Endothelial cell of umbilical vein (primary cell): ENCODE results near the gene ARMC3. TPM values are rescaled to one million over a fixed set of nuclear protein-coding genes. Genes with fewer than 3 reads are reported as not detected.

Source experiments
- BruUV-seq: library from RNA; stranded (reverse); fragments of 400-500 nt; replicated peaks from 2 replicates; lab custom pipeline; 2021; lab: Mats Ljungman, UMichigan
- CTCF ChIA-PET: fragments of 300-600, 350-600 bp; sonication (Branson Sonifier 250); formaldehyde crosslinking; loops from one replicate; lab custom pipeline; 2021; ENCODE audit warnings: antibody characterized with exemption, inconsistent platforms; lab: Charles Lee
- POLR2A ChIA-PET: fragments of 300-600, 350-600 bp; sonication (Branson Sonifier 250); formaldehyde crosslinking; loops from one replicate; lab custom pipeline; 2021; ENCODE audit warnings: antibody characterized with exemption, inconsistent platforms; lab: Charles Lee
- DNase-seq: peaks from one replicate; pipeline ENCODE4 v3.0.0-alpha.2; 2011; ENCODE audit warnings: low read depth, low spot score
- FAIRE-seq: peaks from 2 replicates; lab custom pipeline; 2011; peaks lifted over from hg19 to GRCh38; lab: Jason Lieb, UNC
- H2AFZ ChIP-seq: 2 replicates; pipeline ENCODE4 v1.6.0; 2012; ENCODE audit warnings: low read depth, low read length, control low read depth, inconsistent platforms
- H3K27ac ChIP-seq: 2 replicates; pipeline ENCODE4 v1.5.1; 2011; ENCODE audit warnings: low read depth, mild to moderate bottlenecking, control low read depth, low read length, moderate library complexity; ENCODE audit not compliant: insufficient read depth
- H3K27me3 ChIP-seq, 2 experiments: 2 replicates each; pipeline versions ENCODE4 v1.6.0 to v1.6.1; 2011; ENCODE audit warnings: low read length in 2 of 2, mixed read lengths in 1 of 2; ENCODE audit not compliant: control insufficient read depth in 2 of 2, insufficient read depth in 2 of 2
- H3K36me3 ChIP-seq, 2 experiments: 2 replicates in 1 of 2; 3 replicates in 1 of 2; pipeline ENCODE4 v1.5.1; 2011; ENCODE audit warnings: low read length in 2 of 2, mild to moderate bottlenecking in 1 of 2, moderate library complexity in 1 of 2; ENCODE audit not compliant: control insufficient read depth in 2 of 2, insufficient read depth in 2 of 2; ENCODE audit errors: extremely low read depth in 1 of 2
- H3K4me1 ChIP-seq: 3 replicates; pipeline ENCODE4 v1.5.1; 2011; ENCODE audit warnings: mild to moderate bottlenecking, low read length; ENCODE audit not compliant: control insufficient read depth, insufficient read depth; ENCODE audit errors: extremely low read depth
- H3K4me2 ChIP-seq: 2 replicates; pipeline ENCODE4 v1.6.1; 2011; ENCODE audit warnings: low read length, control low read depth, mixed read lengths; ENCODE audit not compliant: insufficient read depth
- H3K4me3 ChIP-seq, 3 experiments: fragments of 200-600 bp in 1 of 3; sonication (generic), shearing (Covaris generic) in 1 of 3; replicated peaks in 1 of 3; 2 replicates each; pipeline ENCODE4 v1.5.1; 2011 to 2016; ENCODE audit warnings: control low read depth in 3 of 3, low read length in 3 of 3, mild to moderate bottlenecking in 2 of 3, inconsistent platforms in 1 of 3, low read depth in 1 of 3, moderate library complexity in 1 of 3; ENCODE audit not compliant: insufficient read depth in 1 of 3
- H3K79me2 ChIP-seq: 2 replicates; pipeline ENCODE4 v1.6.0; 2012; ENCODE audit warnings: low read length, inconsistent platforms; ENCODE audit not compliant: control insufficient read depth, insufficient read depth
- H3K9ac ChIP-seq: replicated peaks from 2 replicates; pipeline ENCODE3; 2011; ENCODE audit warnings: low read length, control low read depth; ENCODE audit not compliant: insufficient read depth; ENCODE audit errors: extremely low read depth
- H3K9me1 ChIP-seq: replicated peaks from 3 replicates; pipeline ENCODE4 v1.6.0; 2011; ENCODE audit warnings: mild to moderate bottlenecking, low read length; ENCODE audit not compliant: control insufficient read depth, insufficient read depth; ENCODE audit errors: extremely low read depth
- H3K9me3 ChIP-seq: replicated peaks from 2 replicates; pipeline ENCODE4 v1.5.1; 2012; ENCODE audit warnings: low read length, inconsistent platforms; ENCODE audit not compliant: control insufficient read depth, insufficient read depth
- H4K20me1 ChIP-seq: replicated peaks from 2 replicates; pipeline ENCODE3; 2011; ENCODE audit warnings: mild to moderate bottlenecking, low read length; ENCODE audit not compliant: control insufficient read depth, insufficient read depth; ENCODE audit errors: extremely low read depth
- CTCF ChIP-seq, 2 donors: IDR thresholded peaks; 1 replicate in 1 of 2; 2 replicates in 1 of 2; pipeline ENCODE4 v1.5.1; 2011; ENCODE audit warnings: low read length in 2 of 2, mild to moderate bottlenecking in 2 of 2, moderate library complexity in 2 of 2, control low read depth in 1 of 2, inconsistent platforms in 1 of 2, low read depth in 1 of 2; ENCODE audit not compliant: insufficient read depth in 1 of 2; ENCODE audit errors: extremely low read depth in 1 of 2
- EZH2 ChIP-seq: IDR thresholded peaks from 2 replicates; pipeline ENCODE4 v1.6.1; 2012; ENCODE audit warnings: borderline replicate concordance, low read depth, mild to moderate bottlenecking, moderate library complexity, low read length, inconsistent platforms; ENCODE audit not compliant: severe bottlenecking
- FOS ChIP-seq: IDR thresholded peaks from 2 replicates; pipeline ENCODE4 v1.6.1; 2011; ENCODE audit warnings: mild to moderate bottlenecking, low read length, moderate library complexity, borderline replicate concordance; ENCODE audit not compliant: insufficient read depth
- GATA2 ChIP-seq: IDR thresholded peaks from 2 replicates; pipeline ENCODE4 v1.7.0; 2011; ENCODE audit warnings: low read depth, mild to moderate bottlenecking, moderate library complexity, mixed read lengths, low read length; ENCODE audit not compliant: insufficient read length, insufficient read depth
- JUN ChIP-seq: IDR thresholded peaks from 2 replicates; pipeline ENCODE4 v1.6.1; 2011; ENCODE audit warnings: borderline replicate concordance, low read depth; ENCODE audit not compliant: insufficient read length, insufficient read depth
- MAX ChIP-seq: IDR thresholded peaks from 2 replicates; pipeline ENCODE4 v1.6.1; 2011; ENCODE audit not compliant: insufficient read depth, insufficient read length
- MYC ChIP-seq: IDR thresholded peaks from one replicate; pipeline ENCODE4 v1.6.1; 2011; ENCODE audit warnings: mild to moderate bottlenecking, low read depth, low read length
- POLR2A ChIP-seq: IDR thresholded peaks from 2 replicates; pipeline ENCODE4 v1.6.1; 2012; ENCODE audit warnings: low read depth, mild to moderate bottlenecking, control low read depth, low read length
- POLR2AphosphoS5 ChIP-seq: IDR thresholded peaks from 2 replicates; pipeline ENCODE4 v1.6.1; 2012; ENCODE audit warnings: low read depth, mild to moderate bottlenecking, control low read depth, low read length, moderate library complexity; ENCODE audit not compliant: insufficient read depth
- dilution Hi-C: fragments of 300-500 bp; cut with MboI; formaldehyde crosslinking; loops from one replicate; pipeline ENCODE4 v1.15.0; 2019; ENCODE audit warnings: low sequenced_read_pairs; ENCODE audit not compliant: extremely low pct_ligation_motif_present
- intact Hi-C: fragments of 100-400 bp; cut with micrococcal nuclease; formaldehyde crosslinking; loops from one replicate; pipeline ENCODE4 v1.10.0; 2022
- polyA plus RNA-seq, 4 experiments: library from polyadenylated mRNA; depleted of rRNA in 3 of 4; stranded (reverse) in 3 of 4; unstranded in 1 of 4; fragments of >200 nt; gene quantifications; 2 replicates each; pipeline versions ENCODE4 v1.2.1 to v1.2.3, GENCODE V29; 2011 to 2012; ENCODE audit warnings: missing spikeins in 1 of 4
- total RNA-seq: library from RNA; stranded (reverse); gene quantifications from 2 replicates; pipeline ENCODE4 v1.2.3, GENCODE V29; 2021

ARMC3 gene
- total and polyA plus RNA-seq, 2 donors (not counting 3 experiments of a cell fraction or from before 2014, with no cell fraction given), result not detected

- Histone ChIP-seq H3K9me3 (no peaks in the 10 kb centered on the region), H3K27me3 (peaks cover 4 to 24% of the 10 kb centered on the region in 2 experiments), H3K9me1 (no peaks in the 10 kb centered on the region), H3K4me2 (no peak overlapping the region), H3K4me1 (no peaks in the 10 kb centered on the region), H4K20me1 (no peaks in the 10 kb centered on the region), H2AFZ (no peak overlapping the region), H3K36me3 (no peaks in the 10 kb centered on the region), H3K4me3 (no peak overlapping the region), H3K79me2 (no peaks in the 10 kb centered on the region), H3K9ac (no peak overlapping the region), H3K27ac (no peak overlapping the region)
- BruUV-seq, result no TSS peak
- ChIA-PET CTCF (no interaction called here), POLR2A (no interaction called here)
- TF ChIP-seq GATA2, result no peak
- no peak for TF ChIP-seq FOS
- no peak for TF ChIP-seq JUN
- TF ChIP-seq MYC, result no peak
- no peak for TF ChIP-seq POLR2AphosphoS5
- no peak for TF ChIP-seq CTCF (IDR thresholded peaks at IDR 0.05; ENCODE audit: extremely low read depth in 1 of 2, insufficient read depth in 1 of 2, low read depth in 1 of 2, low read length in 2 of 2)
- TF ChIP-seq EZH2, result no peak
- no peak for TF ChIP-seq MAX
- no peak for TF ChIP-seq POLR2A
- DNase-seq, result no peak
- intact Hi-C loops, result no loop called here
- FAIRE-seq, result no peak
- dilution Hi-C loops, result no loop called here
These were observed 74.2 kb downstream of the ARMC3 start for GRCh38 chr10:23001901-23002516.
